ENCODE data around the gene SPINK2. TPM values are rescaled to one million over a fixed set of nuclear protein-coding genes. Genes with fewer than 3 reads are reported as not detected.
A peak's percentile ranks its signal among the peaks of the same experiment; 100 is the strongest.

SPINK2 gene
- total RNA-seq, 2 donors from 2014 or later: 0.77 TPM; not detected in 1

- no peaks in the 10 kb centered on the region for H3K9me3 ChIP-seq (ENCODE audit: control insufficient read depth, low read length, poor library complexity, severe bottlenecking)
- no peak overlapping the region for H3K4me3 Mint-ChIP-seq
- H3K4me1 Mint-ChIP-seq: no peaks in the 10 kb centered on the region
- DNase-seq (no peak), ATAC-seq (no peak)
- H3K27ac Mint-ChIP-seq: no peak overlapping the region
- H3K27me3 Mint-ChIP-seq: no peaks in the 10 kb centered on the region
- no peaks in the 10 kb centered on the region for H3K36me3 Mint-ChIP-seq (ENCODE audit: low read depth)
These were observed 33.4 kb downstream of the SPINK2 start for GRCh38 chr4:56788081-56788480.

DNA sequence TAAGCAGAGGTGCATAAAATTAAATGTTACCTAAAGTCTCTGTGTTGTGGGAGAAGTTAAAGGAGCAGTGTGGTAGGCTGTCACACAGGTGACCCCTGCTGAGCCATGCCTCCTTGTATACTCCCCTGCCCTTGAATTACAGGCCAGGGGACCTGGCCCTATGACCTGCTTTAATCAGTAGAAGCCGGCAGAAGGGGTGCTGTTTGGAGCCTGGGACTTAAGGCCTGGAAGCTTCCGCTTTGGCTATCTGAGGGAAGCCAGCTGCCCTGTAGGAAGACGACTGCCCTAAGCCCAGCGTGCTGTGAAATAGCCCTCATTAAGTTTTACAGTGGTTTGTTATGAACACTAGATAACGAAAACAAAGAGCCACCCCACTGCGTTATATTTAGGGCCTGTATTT lies 34.1 kb downstream of the SPINK2 start:
- H3K27ac Mint-ChIP-seq: no peak overlapping the region
- no peak overlapping the region for H3K4me3 Mint-ChIP-seq
- H3K4me1 Mint-ChIP-seq: no peaks in the 10 kb centered on the region

DNA sequence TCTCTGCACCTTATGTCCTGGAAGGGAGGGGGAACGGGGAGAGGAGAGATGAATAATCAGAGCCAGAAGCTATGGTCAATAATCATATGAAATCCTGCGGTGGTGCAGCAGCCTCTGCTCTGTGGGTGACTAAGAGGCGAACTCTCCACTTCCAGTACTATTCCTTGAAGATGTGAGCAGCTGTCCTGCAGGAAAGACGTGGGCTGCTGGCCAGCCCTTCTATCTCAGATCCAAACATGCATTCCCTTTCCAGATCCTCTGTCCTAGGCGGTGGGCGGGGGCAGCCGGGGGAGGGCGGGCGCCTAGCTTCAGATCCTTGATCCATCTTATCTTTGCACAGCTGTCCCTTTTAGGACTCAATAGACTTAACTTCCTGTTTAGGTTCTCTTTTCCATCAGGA lies 34.5 kb downstream of the SPINK2 start:
- H3K4me3 Mint-ChIP-seq: no peak overlapping the region

More for the DNA sequence above, 34.1 kb downstream of the SPINK2 start:
- H3K9me3 ChIP-seq (ENCODE audit: control insufficient read depth, low read length, poor library complexity, severe bottlenecking): no peaks in the 10 kb centered on the region
- no peaks in the 10 kb centered on the region for H3K36me3 Mint-ChIP-seq (ENCODE audit: low read depth)
- ATAC-seq (no peak), DNase-seq (no peak)
- no peaks in the 10 kb centered on the region for H3K27me3 Mint-ChIP-seq

DNA sequence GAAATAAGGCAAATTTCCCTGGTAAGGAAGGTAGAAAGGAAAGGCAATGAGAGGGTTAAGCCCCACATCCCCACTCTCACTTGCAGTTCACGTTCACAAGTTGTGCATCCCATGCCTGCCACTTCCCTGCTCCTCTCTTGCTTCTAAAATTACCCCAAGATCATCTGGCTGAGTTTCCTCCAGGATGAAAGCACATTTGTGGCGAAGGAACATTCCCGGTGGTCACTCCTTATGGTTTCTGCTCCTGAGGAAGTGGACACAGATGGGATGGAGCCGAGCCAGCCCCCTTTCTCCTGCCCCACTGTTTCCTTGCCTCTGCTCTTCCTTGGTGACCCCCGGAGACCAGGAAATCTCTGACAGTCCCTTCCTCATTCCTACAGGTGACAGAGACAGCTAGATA lies 37.5 kb downstream of the SPINK2 start:
- Mint-ChIP-seq H3K4me3 (no peak overlapping the region), H3K36me3 (ENCODE audit: low read depth) (no peaks in the 10 kb centered on the region), H3K27ac (no peak overlapping the region), H3K4me1 (no peaks in the 10 kb centered on the region), H3K27me3 (no peaks in the 10 kb centered on the region)
- no peak for DNase-seq
- ATAC-seq: no peak
- no peaks in the 10 kb centered on the region for H3K9me3 ChIP-seq (ENCODE audit: control insufficient read depth, low read length, poor library complexity, severe bottlenecking)

More for the DNA sequence above, 34.5 kb downstream of the SPINK2 start:
- no peaks in the 10 kb centered on the region for H3K27me3 Mint-ChIP-seq
- no peaks in the 10 kb centered on the region for H3K36me3 Mint-ChIP-seq (ENCODE audit: low read depth)
- ATAC-seq: no peak
- no peak for DNase-seq
- H3K27ac Mint-ChIP-seq: no peak overlapping the region
- no peaks in the 10 kb centered on the region for H3K4me1 Mint-ChIP-seq
- no peaks in the 10 kb centered on the region for H3K9me3 ChIP-seq (ENCODE audit: control insufficient read depth, low read length, poor library complexity, severe bottlenecking)

DNA sequence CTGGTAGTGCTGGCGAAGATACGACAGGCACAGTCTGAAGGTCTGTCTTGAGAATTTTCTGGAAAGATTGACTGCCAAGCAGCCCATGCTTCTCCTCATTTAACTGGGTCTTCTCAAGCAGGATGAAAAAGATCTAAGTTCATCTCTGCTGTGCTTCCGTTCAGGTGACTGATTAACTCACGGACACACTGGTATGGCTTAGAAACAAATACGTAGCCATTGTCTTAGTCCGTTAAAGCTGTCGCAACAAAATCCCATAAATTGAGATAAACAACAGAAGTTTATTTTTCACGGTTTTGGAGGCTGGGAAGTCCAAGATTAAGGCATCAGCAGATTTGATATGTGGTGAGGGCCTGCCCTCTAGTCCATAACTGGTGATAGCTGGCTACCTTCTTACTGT lies 39.5 kb downstream of the SPINK2 start:
- no peak overlapping the region for H3K4me3 Mint-ChIP-seq
- H3K27ac Mint-ChIP-seq: no peak overlapping the region
- no peaks in the 10 kb centered on the region for H3K27me3 Mint-ChIP-seq
- DNase-seq (no peak), ATAC-seq (no peak)
- H3K36me3 Mint-ChIP-seq (ENCODE audit: low read depth): no peaks in the 10 kb centered on the region
- H3K9me3 ChIP-seq (ENCODE audit: control insufficient read depth, low read length, poor library complexity, severe bottlenecking): no peaks in the 10 kb centered on the region
- no peaks in the 10 kb centered on the region for H3K4me1 Mint-ChIP-seq

- H3K9me3 ChIP-seq (ENCODE audit: control insufficient read depth, low read length, poor library complexity, severe bottlenecking): no peaks in the 10 kb centered on the region
- no peaks in the 10 kb centered on the region for H3K36me3 Mint-ChIP-seq (ENCODE audit: low read depth)
- H3K27ac Mint-ChIP-seq: no peak overlapping the region
- peaks cover 3% of the 10 kb centered on the region for H3K4me1 Mint-ChIP-seq
- DNase-seq (no peak), ATAC-seq (no peak)
- H3K27me3 Mint-ChIP-seq: no peaks in the 10 kb centered on the region
- H3K4me3 Mint-ChIP-seq: no peak overlapping the region
These were observed 48.2 kb downstream of the SPINK2 start for GRCh38 chr4:56773346-56773745.

DNA sequence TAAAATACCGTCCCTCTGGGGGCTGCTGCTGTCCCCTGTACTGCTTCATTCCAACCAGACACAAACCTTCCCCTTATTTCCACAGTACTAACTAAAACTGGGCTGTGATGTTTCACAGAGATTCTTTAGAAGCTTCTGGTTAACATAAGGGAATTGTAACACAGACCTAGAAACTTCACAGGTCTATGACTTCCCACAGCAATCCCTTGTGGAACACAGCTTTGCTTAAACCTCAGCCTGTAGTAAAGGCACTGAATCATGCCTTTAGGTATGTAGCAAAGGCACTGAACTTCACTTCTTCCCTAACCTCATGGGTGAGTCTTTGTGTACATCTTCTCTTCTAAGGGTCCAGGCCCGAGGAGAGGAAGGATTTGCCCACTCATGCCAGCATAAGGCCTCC lies 49.4 kb downstream of the SPINK2 start:
- H3K27ac Mint-ChIP-seq: no peak overlapping the region

DNA sequence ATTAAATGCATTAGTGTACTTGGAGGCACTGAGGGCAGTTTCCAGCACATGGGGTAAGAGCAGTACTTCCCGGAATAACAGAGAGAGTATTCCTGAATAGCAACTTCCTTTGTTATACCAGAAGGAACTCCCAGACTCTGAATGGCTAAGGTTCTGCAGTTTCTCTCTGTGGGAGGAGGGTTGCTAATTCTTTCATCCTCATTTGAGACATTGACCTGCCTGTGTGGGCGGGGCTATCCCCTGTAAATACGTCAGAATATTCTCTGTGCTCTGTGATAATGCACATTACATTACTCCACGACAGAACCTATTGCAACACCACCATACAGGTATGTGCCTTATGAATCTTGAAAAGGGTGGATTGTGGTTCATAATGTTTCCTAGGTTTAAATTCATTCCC lies 52.7 kb downstream of the SPINK2 start:
- H3K36me3 Mint-ChIP-seq (ENCODE audit: low read depth): no peaks in the 10 kb centered on the region
- DNase-seq (no peak), ATAC-seq (no peak)
- H3K27ac Mint-ChIP-seq: no peak overlapping the region
- peaks cover 5% of the 10 kb centered on the region for H3K4me1 Mint-ChIP-seq
- H3K9me3 ChIP-seq (ENCODE audit: control insufficient read depth, low read length, poor library complexity, severe bottlenecking): no peaks in the 10 kb centered on the region
- no peak overlapping the region for H3K4me3 Mint-ChIP-seq
- peaks cover 7% of the 10 kb centered on the region for H3K27me3 Mint-ChIP-seq

More for the DNA sequence above, 49.4 kb downstream of the SPINK2 start:
- DNase-seq: no peak
- H3K36me3 Mint-ChIP-seq (ENCODE audit: low read depth): no peaks in the 10 kb centered on the region
- no peaks in the 10 kb centered on the region for H3K9me3 ChIP-seq (ENCODE audit: control insufficient read depth, low read length, poor library complexity, severe bottlenecking)
- peaks cover 3% of the 10 kb centered on the region for H3K4me1 Mint-ChIP-seq
- H3K27me3 Mint-ChIP-seq: no peaks in the 10 kb centered on the region
- no peak overlapping the region for H3K4me3 Mint-ChIP-seq
- ATAC-seq: no peak

DNA sequence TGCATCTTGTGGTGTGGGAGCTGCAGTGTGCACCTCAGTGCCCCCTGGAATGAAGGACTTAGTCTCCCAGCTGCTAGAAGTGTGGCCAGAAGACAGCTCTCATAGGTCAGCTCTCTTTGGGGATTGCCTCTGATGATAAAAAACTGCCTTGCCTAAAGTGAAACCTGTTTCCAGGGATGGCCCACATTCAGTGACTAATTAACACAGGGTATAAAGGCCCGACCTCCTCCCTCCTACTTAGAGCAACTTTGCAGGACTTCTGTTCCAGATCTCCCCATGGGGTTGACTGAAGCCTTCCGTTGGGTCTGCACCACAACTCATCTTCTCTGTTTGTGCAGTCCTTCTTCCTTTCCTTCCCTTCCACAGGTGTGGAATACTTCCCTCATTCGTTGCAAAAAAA lies 53.2 kb downstream of the SPINK2 start:
- peaks cover 7% of the 10 kb centered on the region for H3K27me3 Mint-ChIP-seq
- no peak overlapping the region for H3K4me3 Mint-ChIP-seq

GRCh38 chr4:56767567-56767966 lies 53.9 kb downstream of the SPINK2 start:
- DNase-seq (no peak), ATAC-seq (no peak)
- Mint-ChIP-seq H3K27ac (no peak overlapping the region), H3K4me1 (peaks cover 7% of the 10 kb centered on the region), H3K27me3 (peaks cover 7% of the 10 kb centered on the region), H3K36me3 (ENCODE audit: low read depth) (no peaks in the 10 kb centered on the region), H3K4me3 (no peak overlapping the region)
- no peaks in the 10 kb centered on the region for H3K9me3 ChIP-seq (ENCODE audit: control insufficient read depth, low read length, poor library complexity, severe bottlenecking)

More for the DNA sequence above, 53.2 kb downstream of the SPINK2 start:
- H3K36me3 Mint-ChIP-seq (ENCODE audit: low read depth): no peaks in the 10 kb centered on the region
- no peak for DNase-seq
- H3K9me3 ChIP-seq (ENCODE audit: control insufficient read depth, low read length, poor library complexity, severe bottlenecking): no peaks in the 10 kb centered on the region
- H3K27ac Mint-ChIP-seq: no peak overlapping the region
- peaks cover 5% of the 10 kb centered on the region for H3K4me1 Mint-ChIP-seq
- ATAC-seq: no peak

DNA sequence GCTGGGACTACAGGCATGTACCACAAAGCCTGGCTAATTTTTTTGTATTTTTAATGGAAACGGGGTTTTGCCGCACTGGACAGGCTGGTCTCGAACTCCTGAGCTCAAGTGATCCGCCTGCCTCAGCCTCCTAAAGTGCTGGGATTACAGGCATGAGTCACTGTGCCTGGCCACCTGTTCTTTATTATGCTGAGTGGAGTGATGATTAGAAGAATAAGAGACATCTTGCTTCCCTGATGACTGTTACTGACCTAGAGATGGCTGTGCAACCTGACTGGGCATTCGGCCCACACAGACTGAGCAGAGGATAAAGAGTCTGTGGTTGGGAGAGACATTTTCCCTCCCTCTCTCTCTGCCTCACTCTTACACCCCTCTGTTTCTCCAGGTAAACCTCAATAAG lies 56.7 kb downstream of the SPINK2 start:
- ATAC-seq: no peak
- H3K4me1 Mint-ChIP-seq: peaks cover 18% of the 10 kb centered on the region
- H3K36me3 Mint-ChIP-seq (ENCODE audit: low read depth): no peaks in the 10 kb centered on the region
- no peak overlapping the region for H3K4me3 Mint-ChIP-seq
- no peaks in the 10 kb centered on the region for H3K9me3 ChIP-seq (ENCODE audit: control insufficient read depth, low read length, poor library complexity, severe bottlenecking)
- H3K27ac Mint-ChIP-seq: no peak overlapping the region
- DNase-seq: no peak
- H3K27me3 Mint-ChIP-seq: peaks cover 7% of the 10 kb centered on the region

DNA sequence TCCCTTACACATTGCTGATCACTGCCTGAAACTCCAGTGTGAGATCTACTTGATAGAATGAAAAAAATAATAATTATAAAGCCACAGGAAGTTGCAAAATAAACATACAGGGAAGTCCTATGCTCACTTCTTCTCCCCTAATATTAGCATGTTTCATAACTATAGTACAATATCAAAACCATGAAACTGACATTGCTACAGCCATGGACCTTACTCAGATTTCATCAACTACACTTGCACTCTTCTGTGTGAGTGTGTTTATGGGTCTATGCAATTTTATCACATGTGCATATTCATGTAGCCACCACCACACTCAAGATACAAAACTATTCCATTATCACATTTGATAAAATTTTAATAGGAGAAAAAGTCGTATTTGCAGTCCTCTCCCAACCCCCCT lies 57.3 kb downstream of the SPINK2 start:
- no peak for ATAC-seq
- no peak overlapping the region for H3K4me3 Mint-ChIP-seq
- no peaks in the 10 kb centered on the region for H3K36me3 Mint-ChIP-seq (ENCODE audit: low read depth)
- no peaks in the 10 kb centered on the region for H3K9me3 ChIP-seq (ENCODE audit: control insufficient read depth, low read length, poor library complexity, severe bottlenecking)
- H3K4me1 Mint-ChIP-seq: peaks cover 20% of the 10 kb centered on the region
- H3K27ac Mint-ChIP-seq: no peak overlapping the region
- no peak for DNase-seq
- H3K27me3 Mint-ChIP-seq: peaks cover 7% of the 10 kb centered on the region

GRCh38 chr4:56762484-56763250 lies 58.8 kb downstream of the SPINK2 start:
- Mint-ChIP-seq H3K27me3 (peaks cover 7% of the 10 kb centered on the region), H3K4me3 (no peak overlapping the region), H3K4me1 (peaks cover 29% of the 10 kb centered on the region), H3K27ac (peak overlapping the region; percentile 76), H3K36me3 (ENCODE audit: low read depth) (no peaks in the 10 kb centered on the region)
- ATAC-seq (peak; percentile 84), DNase-seq (peak in 1 of 3 donors; percentile 5)
- H3K9me3 ChIP-seq (ENCODE audit: control insufficient read depth, low read length, poor library complexity, severe bottlenecking): no peaks in the 10 kb centered on the region

DNA sequence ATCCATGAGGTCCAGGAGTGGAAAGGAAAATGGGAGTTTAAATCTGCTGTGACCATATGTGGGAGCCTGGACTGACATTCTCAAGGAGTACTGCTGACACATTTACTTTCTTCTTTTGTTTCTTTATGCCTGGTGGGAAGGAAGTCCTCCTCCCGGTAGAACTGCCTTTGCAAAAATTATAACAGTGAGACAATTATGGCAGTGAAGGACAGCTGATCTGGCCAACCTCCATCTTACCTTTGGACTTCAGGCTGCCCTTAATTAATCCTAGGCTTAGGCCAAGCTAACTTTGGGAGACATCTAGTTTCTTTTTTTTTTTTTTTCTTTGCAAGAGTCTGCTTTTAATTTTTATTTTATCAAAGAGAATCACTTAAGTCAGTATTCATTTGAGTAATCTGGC lies 61.3 kb downstream of the SPINK2 start:
- peak overlapping the region; percentile 60 for H3K27ac Mint-ChIP-seq
- no peaks in the 10 kb centered on the region for H3K9me3 ChIP-seq (ENCODE audit: control insufficient read depth, low read length, poor library complexity, severe bottlenecking)
- peaks cover 46% of the 10 kb centered on the region for H3K4me1 Mint-ChIP-seq
- no peak overlapping the region for H3K4me3 Mint-ChIP-seq
- H3K36me3 Mint-ChIP-seq (ENCODE audit: low read depth): no peaks in the 10 kb centered on the region
- no peak for DNase-seq
- H3K27me3 Mint-ChIP-seq: peaks cover 7% of the 10 kb centered on the region
- ATAC-seq: no peak

Data from T-helper 17 cell (primary cell).